ENCODE measurements around the gene MSRB2.

MSRB2 gene

GRCh38 chr10:23099816-23100215, 4.4 kb downstream of the MSRB2 start:
- TF ChIP-seq NFIC (IDR thresholded peaks at IDR 0.05) = no peak
- TF ChIP-seq EGR1 (IDR thresholded peaks at IDR 0.05) = no peak

DNA sequence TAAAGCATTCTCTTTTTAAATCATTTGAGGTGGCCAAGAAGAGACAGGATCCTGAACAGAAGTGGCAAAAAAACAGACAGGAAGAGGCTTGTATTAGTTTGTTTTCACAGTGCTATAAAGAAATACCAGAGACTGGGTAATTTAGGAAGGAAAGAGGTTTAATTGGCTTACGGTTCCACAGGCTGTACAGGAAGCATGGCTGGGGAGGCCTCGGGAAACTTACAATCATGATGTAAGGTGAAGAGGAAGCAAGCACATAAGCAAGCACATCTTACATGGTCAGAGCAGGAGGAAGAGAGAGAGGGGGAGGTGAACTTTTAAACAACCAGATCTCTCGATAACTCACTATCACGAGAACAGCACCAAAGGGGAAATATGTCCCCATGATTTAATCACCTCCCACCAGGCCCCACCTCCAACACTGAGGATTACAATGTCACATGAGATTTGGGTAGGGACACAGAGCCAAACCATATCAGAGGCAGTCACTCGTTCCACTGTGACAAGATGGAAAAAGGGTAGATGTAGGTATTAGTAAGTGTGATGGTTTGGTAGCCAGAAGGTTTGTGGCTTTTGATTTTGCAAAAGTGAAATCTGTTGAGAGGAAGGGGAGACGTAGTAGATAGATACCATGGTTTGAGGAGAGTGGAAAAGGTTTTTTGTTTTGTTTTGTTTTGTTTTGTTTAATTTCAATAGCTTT, 5.1 kb downstream of the MSRB2 start:
- no peak for TF ChIP-seq CREB1 (IDR thresholded peaks at IDR 0.05; ENCODE audit: low read depth)
- TF ChIP-seq EGR1 (IDR thresholded peaks at IDR 0.05) = no peak
- TF ChIP-seq NFIC (IDR thresholded peaks at IDR 0.05) = no peak
- TF ChIP-seq, protein P1, sequence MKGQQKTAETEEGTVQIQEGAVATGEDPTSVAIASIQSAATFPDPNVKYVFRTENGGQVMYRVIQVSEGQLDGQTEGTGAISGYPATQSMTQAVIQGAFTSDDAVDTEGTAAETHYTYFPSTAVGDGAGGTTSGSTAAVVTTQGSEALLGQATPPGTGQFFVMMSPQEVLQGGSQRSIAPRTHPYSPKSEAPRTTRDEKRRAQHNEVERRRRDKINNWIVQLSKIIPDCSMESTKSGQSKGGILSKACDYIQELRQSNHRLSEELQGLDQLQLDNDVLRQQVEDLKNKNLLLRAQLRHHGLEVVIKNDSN (IDR thresholded peaks at IDR 0.05) = no peak
- no peak for TF ChIP-seq EP300 (IDR thresholded peaks at IDR 0.05; ENCODE audit: borderline replicate concordance)
- no peak for TF ChIP-seq RAD21 (IDR thresholded peaks at IDR 0.05; ENCODE audit: low read depth)
- no peak for TF ChIP-seq TEAD4 (IDR thresholded peaks at IDR 0.05)
- no peak for TF ChIP-seq TAF1 (IDR thresholded peaks at IDR 0.05; ENCODE audit: low read depth)
- TF ChIP-seq REST (IDR thresholded peaks at IDR 0.05; ENCODE audit: low read depth) = no peak
- TF ChIP-seq CEBPB (IDR thresholded peaks at IDR 0.05) = no peak
- no peak for TF ChIP-seq TCF12 (IDR thresholded peaks at IDR 0.05; ENCODE audit: low read depth)
- no peak for TF ChIP-seq ZBTB7A (IDR thresholded peaks at IDR 0.05; ENCODE audit: low read depth)
- no peak for TF ChIP-seq FOXM1 (IDR thresholded peaks at IDR 0.05; ENCODE audit: borderline replicate concordance, low read depth)
- TF ChIP-seq, protein P2, sequence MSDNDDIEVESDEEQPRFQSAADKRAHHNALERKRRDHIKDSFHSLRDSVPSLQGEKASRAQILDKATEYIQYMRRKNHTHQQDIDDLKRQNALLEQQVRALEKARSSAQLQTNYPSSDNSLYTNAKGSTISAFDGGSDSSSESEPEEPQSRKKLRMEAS (IDR thresholded peaks at IDR 0.05) = no peak
- TF ChIP-seq YY1 (IDR thresholded peaks at IDR 0.05; ENCODE audit: low read depth) = no peak

DNA sequence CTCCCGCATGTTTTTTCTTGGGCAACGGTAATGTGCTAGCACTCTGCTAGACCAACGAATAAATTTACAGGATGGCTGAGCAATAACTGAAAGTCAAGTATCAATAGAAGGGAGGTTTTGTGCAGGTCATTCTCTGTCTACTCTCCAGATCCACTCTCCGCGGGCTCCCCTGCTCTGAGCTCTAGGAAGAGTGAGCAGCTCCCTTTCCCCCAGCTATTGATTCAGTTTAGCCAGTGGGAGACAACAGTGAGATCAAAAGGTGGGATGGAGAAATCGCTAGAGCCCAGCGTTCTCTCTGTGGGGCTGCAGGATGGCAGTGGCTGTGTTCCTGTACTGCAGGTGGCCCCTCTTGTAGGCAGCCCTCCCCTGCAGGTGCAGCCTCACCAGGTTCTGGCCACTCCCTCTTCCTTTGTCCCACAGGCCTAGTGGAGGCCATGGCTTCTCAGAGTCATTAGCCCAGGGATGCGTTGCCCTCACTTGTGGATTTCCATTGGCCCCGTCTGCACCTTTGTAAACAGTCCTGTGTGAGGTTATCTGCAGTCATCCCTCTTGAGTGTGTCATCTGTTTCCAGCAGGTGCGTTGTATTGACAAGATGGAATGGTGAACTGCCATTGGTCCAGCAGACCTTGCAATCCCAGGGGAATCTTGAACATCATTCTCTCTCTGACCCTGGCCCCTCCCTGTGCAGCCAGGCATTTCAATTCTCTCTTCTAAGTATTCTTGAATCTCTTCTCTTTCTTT, 11.1 kb downstream of the MSRB2 start:
- no peak for TF ChIP-seq NFIC (IDR thresholded peaks at IDR 0.05)

GRCh38 chr10:23110722-23111516, 15.5 kb downstream of the MSRB2 start:
- TF ChIP-seq EP300 (IDR thresholded peaks at IDR 0.05; ENCODE audit: borderline replicate concordance) (no peak), TEAD4 (IDR thresholded peaks at IDR 0.05) (no peak), TAF1 (IDR thresholded peaks at IDR 0.05; ENCODE audit: low read depth) (no peak), YY1 (IDR thresholded peaks at IDR 0.05; ENCODE audit: low read depth) (no peak), NFIC (IDR thresholded peaks at IDR 0.05) (no peak), ZBTB7A (IDR thresholded peaks at IDR 0.05; ENCODE audit: low read depth) (no peak), FOXM1 (IDR thresholded peaks at IDR 0.05; ENCODE audit: borderline replicate concordance, low read depth) (no peak), TCF12 (IDR thresholded peaks at IDR 0.05; ENCODE audit: low read depth) (no peak)
- TF ChIP-seq, protein P2 (IDR thresholded peaks at IDR 0.05) = no peak
- TF ChIP-seq, protein P1 (IDR thresholded peaks at IDR 0.05) = no peak

- TF ChIP-seq RAD21 (IDR thresholded peaks at IDR 0.05; ENCODE audit: low read depth) (no peak), FOXM1 (IDR thresholded peaks at IDR 0.05; ENCODE audit: borderline replicate concordance, low read depth) (no peak)
These were observed 16.3 kb downstream of the MSRB2 start for GRCh38 chr10:23111517-23112286.

DNA sequence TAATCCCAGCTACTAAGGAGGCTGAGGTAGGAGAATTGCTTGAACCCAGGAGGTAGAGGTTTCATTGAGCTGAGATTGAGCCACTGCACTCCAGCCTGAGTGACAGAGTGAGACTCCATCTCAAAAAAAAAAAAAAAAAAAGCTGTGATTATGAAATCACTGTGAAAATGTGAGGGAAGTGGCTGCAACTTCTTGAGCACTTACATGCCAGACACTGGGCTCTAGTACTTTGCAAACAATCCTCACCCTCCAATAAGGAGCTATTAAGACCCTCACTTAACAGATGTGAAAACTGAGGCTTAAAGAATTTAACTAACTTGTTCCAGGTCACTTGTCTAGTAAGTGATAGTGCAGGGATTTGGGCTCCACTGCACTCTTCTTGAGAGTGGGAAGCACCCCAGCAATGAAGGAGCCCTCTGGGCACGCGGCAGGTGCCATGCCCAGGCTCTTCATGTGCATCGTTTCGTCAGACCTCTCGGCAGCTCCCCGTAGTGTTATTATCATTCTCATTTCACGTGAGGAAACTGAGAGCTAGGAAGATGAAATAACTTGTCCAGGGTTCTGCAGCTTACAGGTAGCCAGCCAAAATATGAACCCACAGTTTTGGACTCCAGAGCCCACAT, 19.0 kb downstream of the MSRB2 start:
- TF ChIP-seq ZBTB7A (IDR thresholded peaks at IDR 0.05; ENCODE audit: low read depth) (no peak), CEBPB (IDR thresholded peaks at IDR 0.05) (no peak), TAF1 (IDR thresholded peaks at IDR 0.05; ENCODE audit: low read depth) (no peak), REST (IDR thresholded peaks at IDR 0.05; ENCODE audit: low read depth) (no peak), CREB1 (IDR thresholded peaks at IDR 0.05; ENCODE audit: low read depth) (no peak), EGR1 (IDR thresholded peaks at IDR 0.05) (no peak), RAD21 (IDR thresholded peaks at IDR 0.05; ENCODE audit: low read depth) (no peak), TCF12 (IDR thresholded peaks at IDR 0.05; ENCODE audit: low read depth) (no peak), NFIC (IDR thresholded peaks at IDR 0.05) (no peak), EP300 (IDR thresholded peaks at IDR 0.05; ENCODE audit: borderline replicate concordance) (no peak), TEAD4 (IDR thresholded peaks at IDR 0.05) (no peak), YY1 (IDR thresholded peaks at IDR 0.05; ENCODE audit: low read depth) (no peak)
- TF ChIP-seq, protein P1 (IDR thresholded peaks at IDR 0.05) = no peak
- TF ChIP-seq, protein P2 (IDR thresholded peaks at IDR 0.05) = no peak

All from Ishikawa (cell line).